KMS-11 (cell line): Measurements from ENCODE around the gene RPS14.
"Not testable (repeated sequence)": the region's sequence is repeated elsewhere in the genome, so short reads cannot be mapped to it uniquely, and the experiment has no call there.

ENCODE experiments used
- H2AFZ ChIP-seq: fragments of 200-600 bp; sonication (generic); 2 replicates; pipeline ENCODE4 v1.6.1; 2016; ENCODE audit warnings: antibody characterized with exemption, mixed run types, low read depth
- H3K27ac ChIP-seq: fragments of 200-600 bp; sonication (generic); 2 replicates; pipeline ENCODE4 v1.6.1; 2016; ENCODE audit warnings: mild to moderate bottlenecking, mixed run types
- H3K27me3 ChIP-seq: fragments of 200-600 bp; sonication (generic); 2 replicates; pipeline ENCODE4 v1.6.1; 2017; ENCODE audit warnings: mild to moderate bottlenecking, low read depth, mixed run types, moderate library complexity; ENCODE audit not compliant: insufficient read depth
- H3K36me3 ChIP-seq: fragments of 200-600 bp; sonication (generic); 2 replicates; pipeline ENCODE4 v1.6.1; 2017; ENCODE audit warnings: mild to moderate bottlenecking, mixed run types; ENCODE audit not compliant: insufficient read depth
- H3K4me1 ChIP-seq: fragments of 200-600 bp; sonication (generic); 2 replicates; pipeline ENCODE4 v1.6.1; 2016; ENCODE audit warnings: mild to moderate bottlenecking, low read depth, mixed run types; ENCODE audit not compliant: poor library complexity, severe bottlenecking
- H3K4me2 ChIP-seq: fragments of 200-600 bp; sonication (generic); 2 replicates; pipeline ENCODE4 v1.7.0; 2016; ENCODE audit warnings: mild to moderate bottlenecking, mixed run types
- H3K4me3 ChIP-seq: fragments of 200-600 bp; sonication (generic); IDR thresholded peaks from 2 replicates; pipeline ENCODE4 v1.6.1; 2017; ENCODE audit warnings: low read depth, low read length, mixed read lengths; ENCODE audit not compliant: insufficient read depth
- H3K79me2 ChIP-seq: fragments of 200-600 bp; sonication (generic); 2 replicates; pipeline ENCODE4 v1.6.1; 2016; ENCODE audit warnings: low read depth, mixed run types; ENCODE audit not compliant: insufficient read depth
- H3K9ac ChIP-seq: fragments of 200-600 bp; sonication (generic); 2 replicates; pipeline ENCODE4 v1.6.1; 2016; ENCODE audit warnings: mild to moderate bottlenecking, mixed run types
- H4K20me1 ChIP-seq: fragments of 200-600 bp; sonication (generic); 2 replicates; pipeline ENCODE4 v1.6.1; 2016; ENCODE audit warnings: mild to moderate bottlenecking, mixed run types; ENCODE audit not compliant: insufficient read depth
- TF ChIP-seq, protein P1 (sequence below): fragments of 200-600 bp; sonication (generic); conservative IDR thresholded peaks from 2 replicates; pipeline ENCODE4 v1.6.1; 2017; ENCODE audit warnings: low read depth, mild to moderate bottlenecking, antibody characterized with exemption, low read length, moderate library complexity, mixed read lengths

Gene RPS14

DNA sequence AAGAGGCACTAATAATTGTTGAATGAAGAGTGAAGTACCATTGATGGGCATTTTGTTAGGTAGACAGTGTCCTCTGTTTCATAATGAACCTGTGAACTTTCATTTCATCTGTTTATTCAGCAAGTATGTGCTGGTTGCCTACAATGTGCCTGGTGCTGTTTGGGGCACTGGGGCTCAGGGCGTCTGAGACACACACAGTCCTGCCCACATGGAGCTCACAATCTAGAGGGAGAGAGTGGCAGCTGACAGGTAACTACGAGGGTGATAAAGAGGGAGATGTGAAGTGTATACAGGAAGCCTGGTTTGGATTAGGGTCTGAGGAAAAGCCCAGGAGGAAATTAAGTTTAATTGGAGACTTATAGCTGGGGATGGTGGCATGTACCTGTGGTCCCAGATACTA is 29.9 kb upstream of the RPS14 start:
- H3K27ac ChIP-seq: no peak overlapping the region
- H2AFZ ChIP-seq: no peak overlapping the region
- no peaks in the 10 kb centered on the region for H3K79me2 ChIP-seq
- H3K4me3 ChIP-seq: no peak overlapping the region
- H4K20me1 ChIP-seq: no peaks in the 10 kb centered on the region
- H3K4me2 ChIP-seq: no peak overlapping the region
- TF ChIP-seq, protein P1, sequence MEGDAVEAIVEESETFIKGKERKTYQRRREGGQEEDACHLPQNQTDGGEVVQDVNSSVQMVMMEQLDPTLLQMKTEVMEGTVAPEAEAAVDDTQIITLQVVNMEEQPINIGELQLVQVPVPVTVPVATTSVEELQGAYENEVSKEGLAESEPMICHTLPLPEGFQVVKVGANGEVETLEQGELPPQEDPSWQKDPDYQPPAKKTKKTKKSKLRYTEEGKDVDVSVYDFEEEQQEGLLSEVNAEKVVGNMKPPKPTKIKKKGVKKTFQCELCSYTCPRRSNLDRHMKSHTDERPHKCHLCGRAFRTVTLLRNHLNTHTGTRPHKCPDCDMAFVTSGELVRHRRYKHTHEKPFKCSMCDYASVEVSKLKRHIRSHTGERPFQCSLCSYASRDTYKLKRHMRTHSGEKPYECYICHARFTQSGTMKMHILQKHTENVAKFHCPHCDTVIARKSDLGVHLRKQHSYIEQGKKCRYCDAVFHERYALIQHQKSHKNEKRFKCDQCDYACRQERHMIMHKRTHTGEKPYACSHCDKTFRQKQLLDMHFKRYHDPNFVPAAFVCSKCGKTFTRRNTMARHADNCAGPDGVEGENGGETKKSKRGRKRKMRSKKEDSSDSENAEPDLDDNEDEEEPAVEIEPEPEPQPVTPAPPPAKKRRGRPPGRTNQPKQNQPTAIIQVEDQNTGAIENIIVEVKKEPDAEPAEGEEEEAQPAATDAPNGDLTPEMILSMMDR: no peak
- no peaks in the 10 kb centered on the region for H3K27me3 ChIP-seq
- H3K9ac ChIP-seq: no peak overlapping the region
- no peaks in the 10 kb centered on the region for H3K36me3 ChIP-seq
- H3K4me1 ChIP-seq: peaks cover 42% of the 10 kb centered on the region

DNA sequence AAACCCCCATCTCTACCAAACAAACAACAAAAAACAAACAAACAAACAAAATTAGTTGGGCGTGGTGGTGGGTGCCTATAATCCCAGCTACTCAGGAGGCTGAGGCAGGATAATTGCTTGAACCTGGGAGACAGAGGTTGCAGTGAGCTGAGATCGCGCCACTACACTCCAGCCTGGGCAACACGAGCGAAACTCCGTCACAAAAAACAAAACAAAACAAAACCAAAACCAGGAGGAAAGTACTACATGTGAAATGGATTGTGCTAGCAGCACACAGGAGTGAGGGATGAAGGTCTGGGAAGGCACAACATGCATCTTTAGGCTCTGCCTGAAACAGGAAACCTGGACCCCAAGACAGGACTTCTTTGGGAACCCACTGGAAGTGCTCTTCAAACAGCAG is 27.0 kb upstream of the RPS14 start:
- not testable (repeated sequence) for H4K20me1 ChIP-seq, H3K79me2 ChIP-seq, H3K36me3 ChIP-seq, H3K27ac ChIP-seq, H3K27me3 ChIP-seq, H3K4me3 ChIP-seq, H3K9ac ChIP-seq, H2AFZ ChIP-seq
- peaks cover 42% of the 10 kb centered on the region for H3K4me1 ChIP-seq
- H3K4me2 ChIP-seq: peak overlapping the region; percentile 21; the same call in 1 of the 2 replicates

DNA sequence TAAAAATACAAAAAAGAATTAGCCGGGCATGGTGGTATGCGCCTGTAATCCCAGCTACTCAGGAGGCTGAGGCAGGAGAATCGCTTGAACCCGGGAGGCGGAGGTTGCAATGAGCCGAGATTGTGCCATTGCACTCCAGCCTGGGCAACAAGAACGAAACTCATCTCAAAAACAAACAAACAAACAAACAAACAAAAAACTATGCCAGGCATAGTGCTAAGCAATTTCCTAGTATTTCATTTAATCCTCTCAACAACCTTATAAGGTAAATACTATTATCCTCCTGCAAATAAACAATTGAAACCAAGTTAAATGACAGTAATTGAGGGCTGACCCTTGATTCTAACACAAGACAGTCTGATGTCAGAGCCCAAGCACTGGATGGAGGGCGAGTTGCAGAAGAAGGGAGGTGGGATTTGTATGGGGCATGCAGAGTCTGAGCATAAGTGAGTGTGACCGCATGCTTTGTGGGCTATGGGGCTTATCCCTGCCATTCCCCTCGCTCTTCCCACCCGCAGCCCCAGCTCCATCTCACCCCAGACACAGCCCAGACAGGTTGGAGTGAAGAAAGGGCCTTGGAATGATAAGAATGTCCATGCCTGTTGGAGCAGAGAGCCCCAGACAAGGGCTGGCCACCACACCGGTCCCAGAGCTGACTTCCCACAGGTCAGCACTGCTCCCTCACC is 24.3 kb upstream of the RPS14 start:
- Histone ChIP-seq H3K9ac (no peak overlapping the region), H2AFZ (no peak overlapping the region), H3K4me2 (no peak overlapping the region), H4K20me1 (no peaks in the 10 kb centered on the region), H3K4me1 (peaks cover 22% of the 10 kb centered on the region), H3K79me2 (no peaks in the 10 kb centered on the region), H3K27ac (no peak overlapping the region), H3K27me3 (no peaks in the 10 kb centered on the region), H3K4me3 (no peak overlapping the region), H3K36me3 (no peaks in the 10 kb centered on the region)
- TF ChIP-seq, protein P1: no peak

DNA sequence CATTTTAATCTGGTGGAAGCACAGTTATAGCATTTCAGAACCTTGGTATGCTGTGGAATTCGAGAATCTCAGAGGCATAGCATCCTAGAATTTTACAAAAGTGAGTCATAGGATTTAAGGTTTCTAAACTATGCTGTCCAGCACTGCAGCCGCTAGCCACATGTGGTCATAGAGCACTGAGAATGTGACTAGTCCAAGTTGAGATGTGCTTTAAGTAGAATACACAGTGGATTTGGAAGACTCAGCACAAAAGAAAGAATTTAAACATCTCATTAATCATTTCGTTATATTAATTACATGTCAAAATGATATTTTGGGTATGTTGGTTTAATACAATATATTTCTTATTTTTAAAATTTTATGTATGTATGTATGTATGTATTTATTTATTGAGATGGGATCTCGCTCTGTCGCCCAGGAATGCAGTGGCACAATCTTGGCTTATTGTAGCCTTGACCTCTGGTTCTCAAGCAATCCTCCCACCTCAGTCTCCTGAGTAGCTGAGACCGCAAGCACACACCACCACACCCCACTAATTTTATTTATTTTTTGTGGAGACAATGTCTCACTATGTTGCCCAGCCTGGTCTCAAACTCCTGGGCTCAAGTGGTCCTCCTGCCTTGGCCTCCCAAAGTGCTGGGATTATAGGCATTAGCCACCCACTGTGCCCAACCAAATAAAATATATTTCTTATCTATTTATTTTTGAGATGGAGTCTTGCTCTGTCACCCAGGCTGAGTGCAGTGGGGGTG is 20.4 kb upstream of the RPS14 start:
- H3K4me1 ChIP-seq: no peaks in the 10 kb centered on the region
- no peak overlapping the region for H3K4me3 ChIP-seq
- no peaks in the 10 kb centered on the region for H3K79me2 ChIP-seq
- H2AFZ ChIP-seq: no peak overlapping the region
- no peak overlapping the region for H3K9ac ChIP-seq
- no peaks in the 10 kb centered on the region for H4K20me1 ChIP-seq
- H3K36me3 ChIP-seq: no peaks in the 10 kb centered on the region
- TF ChIP-seq, protein P1: no peak
- no peaks in the 10 kb centered on the region for H3K27me3 ChIP-seq
- H3K4me2 ChIP-seq: no peak overlapping the region
- no peak overlapping the region for H3K27ac ChIP-seq

DNA sequence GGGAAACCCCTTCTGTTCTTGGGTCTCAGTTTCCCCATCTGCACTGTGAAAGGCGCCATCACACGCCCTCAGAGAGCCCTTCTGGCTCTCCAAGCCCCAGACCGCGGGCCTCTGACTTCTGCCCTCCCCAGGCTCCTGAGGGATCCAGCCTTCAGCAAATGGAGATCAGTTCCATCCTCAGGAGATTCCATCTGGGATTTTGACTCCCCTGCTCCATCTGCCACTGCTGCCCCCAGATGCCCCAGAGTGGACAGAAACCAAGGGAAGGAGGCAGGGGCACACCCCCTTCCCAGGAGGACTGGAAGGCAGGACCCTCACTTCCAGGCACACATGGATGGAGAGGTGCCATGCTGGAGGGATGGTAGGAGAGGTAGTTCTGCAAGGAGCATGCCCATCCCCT is 18.7 kb upstream of the RPS14 start:
- Histone ChIP-seq H3K79me2 (no peaks in the 10 kb centered on the region), H3K4me1 (no peaks in the 10 kb centered on the region), H4K20me1 (no peaks in the 10 kb centered on the region), H3K4me2 (no peak overlapping the region), H3K4me3 (no peak overlapping the region), H2AFZ (no peak overlapping the region), H3K36me3 (no peaks in the 10 kb centered on the region), H3K9ac (no peak overlapping the region), H3K27me3 (no peaks in the 10 kb centered on the region), H3K27ac (no peak overlapping the region)
- TF ChIP-seq, protein P1: no peak
